Spleen (tissue), 7 donors: ENCODE data around the gene ITGA1.

ENCODE experiments used
- POLR2A ChIP-seq, 3 donors: fragments of 450-650 bp; IDR thresholded peaks; one replicate each; pipeline ENCODE4 v1.5.1; 2017; ENCODE audit warnings: antibody characterized with exemption in 3 of 3, mild to moderate bottlenecking in 1 of 3
- TF ChIP-seq, protein P1 (sequence below), 11 experiments: fragments of 200-600 bp in 7 of 11; fragments of 450-650 bp in 4 of 11; sonication (generic) in 4 of 11; IDR thresholded peaks in 8 of 11; conservative IDR thresholded peaks in 3 of 11; 1 replicate in 7 of 11; 2 replicates in 4 of 11; pipeline versions ENCODE4 v1.4.0 to v1.8.0; 2016 to 2021; ENCODE audit warnings: antibody characterized with exemption in 11 of 11, inconsistent platforms in 4 of 11, mild to moderate bottlenecking in 1 of 11
- donor health status: DM: no; HTN: no; CAD: no; lungs with moderate emphysema.
- donor health status: DM: no; HTN: no; CAD: no.
- donor health status: DM: no; HTN: no; CAD: no.

DNA sequence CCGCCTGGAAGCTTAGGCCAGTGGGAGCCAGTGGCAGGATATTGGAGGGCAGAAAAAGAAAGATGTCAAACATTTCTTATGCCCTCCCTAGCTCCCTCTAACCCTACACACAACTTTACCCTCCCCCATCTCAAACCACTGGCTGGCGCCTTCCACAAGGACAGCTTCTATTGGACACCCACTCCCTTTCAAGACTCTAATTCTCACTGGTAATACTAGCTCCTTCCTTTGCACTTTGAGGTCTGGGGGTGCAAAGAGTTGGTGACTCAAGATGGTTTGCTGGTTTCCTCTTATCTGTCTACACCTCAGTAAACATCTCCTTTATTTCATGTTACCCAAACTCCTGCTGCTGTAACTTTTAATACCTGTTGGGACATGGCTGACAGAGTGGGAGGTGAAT is 11.6 kb upstream of the ITGA1 start:
- TF ChIP-seq, protein P1, sequence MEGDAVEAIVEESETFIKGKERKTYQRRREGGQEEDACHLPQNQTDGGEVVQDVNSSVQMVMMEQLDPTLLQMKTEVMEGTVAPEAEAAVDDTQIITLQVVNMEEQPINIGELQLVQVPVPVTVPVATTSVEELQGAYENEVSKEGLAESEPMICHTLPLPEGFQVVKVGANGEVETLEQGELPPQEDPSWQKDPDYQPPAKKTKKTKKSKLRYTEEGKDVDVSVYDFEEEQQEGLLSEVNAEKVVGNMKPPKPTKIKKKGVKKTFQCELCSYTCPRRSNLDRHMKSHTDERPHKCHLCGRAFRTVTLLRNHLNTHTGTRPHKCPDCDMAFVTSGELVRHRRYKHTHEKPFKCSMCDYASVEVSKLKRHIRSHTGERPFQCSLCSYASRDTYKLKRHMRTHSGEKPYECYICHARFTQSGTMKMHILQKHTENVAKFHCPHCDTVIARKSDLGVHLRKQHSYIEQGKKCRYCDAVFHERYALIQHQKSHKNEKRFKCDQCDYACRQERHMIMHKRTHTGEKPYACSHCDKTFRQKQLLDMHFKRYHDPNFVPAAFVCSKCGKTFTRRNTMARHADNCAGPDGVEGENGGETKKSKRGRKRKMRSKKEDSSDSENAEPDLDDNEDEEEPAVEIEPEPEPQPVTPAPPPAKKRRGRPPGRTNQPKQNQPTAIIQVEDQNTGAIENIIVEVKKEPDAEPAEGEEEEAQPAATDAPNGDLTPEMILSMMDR (IDR thresholded peaks at IDR 0.05 in 8 of 11, conservative IDR thresholded peaks at IDR 0.05 in 3 of 11): no peak
- no peak for TF ChIP-seq POLR2A (IDR thresholded peaks at IDR 0.05)
